ENCODE results near the gene FOXP2.

The FOXP2 gene

GRCh38 chr7:114548081-114548980 lies 133.7 kb downstream of the FOXP2 start:
- H3K27ac ChIP-seq: no peak overlapping the region

GRCh38 chr7:114554781-114555537 lies 140.3 kb downstream of the FOXP2 start:
- H3K9ac ChIP-seq: peak overlapping the region; percentile 58
- H3K4me1 ChIP-seq (ENCODE audit: low read depth, poor library complexity, severe bottlenecking): peaks cover 71% of the 10 kb centered on the region
- no peaks in the 10 kb centered on the region for H3K27me3 ChIP-seq (ENCODE audit: insufficient read depth, low read depth)
- H3K4me3 ChIP-seq (IDR thresholded peaks at IDR 0.05; ENCODE audit: insufficient read depth, low read depth, low read length): no peak overlapping the region
- peak overlapping the region; percentile 87 for H3K27ac ChIP-seq
- peak overlapping the region; percentile 10; the same call in 1 of the 2 replicates for H2AFZ ChIP-seq (ENCODE audit: low read depth)
- no peaks in the 10 kb centered on the region for H3K79me2 ChIP-seq (ENCODE audit: insufficient read depth, low read depth)
- no peak for TF ChIP-seq CTCF (conservative IDR thresholded peaks at IDR 0.05; ENCODE audit: low read depth, low read length)
- no peaks in the 10 kb centered on the region for H4K20me1 ChIP-seq (ENCODE audit: insufficient read depth)
- H3K4me2 ChIP-seq: peak overlapping the region; percentile 37
- no peaks in the 10 kb centered on the region for H3K36me3 ChIP-seq (ENCODE audit: insufficient read depth)

More at GRCh38 chr7:114548081-114548980, 133.7 kb downstream of the FOXP2 start:
- no peak overlapping the region for H3K4me2 ChIP-seq
- H3K4me3 ChIP-seq (IDR thresholded peaks at IDR 0.05; ENCODE audit: insufficient read depth, low read depth, low read length): no peak overlapping the region
- H3K4me1 ChIP-seq (ENCODE audit: low read depth, poor library complexity, severe bottlenecking): peaks cover 26% of the 10 kb centered on the region
- no peaks in the 10 kb centered on the region for H3K36me3 ChIP-seq (ENCODE audit: insufficient read depth)
- no peaks in the 10 kb centered on the region for H3K27me3 ChIP-seq (ENCODE audit: insufficient read depth, low read depth)
- no peaks in the 10 kb centered on the region for H3K79me2 ChIP-seq (ENCODE audit: insufficient read depth, low read depth)
- H3K9ac ChIP-seq: no peak overlapping the region
- TF ChIP-seq CTCF (conservative IDR thresholded peaks at IDR 0.05; ENCODE audit: low read depth, low read length): no peak
- no peaks in the 10 kb centered on the region for H4K20me1 ChIP-seq (ENCODE audit: insufficient read depth)
- H2AFZ ChIP-seq (ENCODE audit: low read depth): no peak overlapping the region

GRCh38 chr7:114567416-114567815 lies 152.8 kb downstream of the FOXP2 start:
- no peak overlapping the region for H3K4me3 ChIP-seq (IDR thresholded peaks at IDR 0.05; ENCODE audit: insufficient read depth, low read depth, low read length)
- no peak for TF ChIP-seq CTCF (conservative IDR thresholded peaks at IDR 0.05; ENCODE audit: low read depth, low read length)
- no peak overlapping the region for H2AFZ ChIP-seq (ENCODE audit: low read depth)
- no peaks in the 10 kb centered on the region for H4K20me1 ChIP-seq (ENCODE audit: insufficient read depth)
- H3K36me3 ChIP-seq (ENCODE audit: insufficient read depth): no peaks in the 10 kb centered on the region
- H3K27ac ChIP-seq: no peak overlapping the region
- no peaks in the 10 kb centered on the region for H3K79me2 ChIP-seq (ENCODE audit: insufficient read depth, low read depth)
- H3K27me3 ChIP-seq (ENCODE audit: insufficient read depth, low read depth): no peaks in the 10 kb centered on the region
- no peak overlapping the region for H3K4me2 ChIP-seq
- H3K9ac ChIP-seq: no peak overlapping the region
- no peaks in the 10 kb centered on the region for H3K4me1 ChIP-seq (ENCODE audit: low read depth, poor library complexity, severe bottlenecking)

GRCh38 chr7:114569220-114569619 lies 154.6 kb downstream of the FOXP2 start:
- no peaks in the 10 kb centered on the region for H3K4me1 ChIP-seq (ENCODE audit: low read depth, poor library complexity, severe bottlenecking)
- H3K79me2 ChIP-seq (ENCODE audit: insufficient read depth, low read depth): no peaks in the 10 kb centered on the region
- H3K27ac ChIP-seq: no peak overlapping the region
- H4K20me1 ChIP-seq (ENCODE audit: insufficient read depth): no peaks in the 10 kb centered on the region
- no peak overlapping the region for H3K4me3 ChIP-seq (IDR thresholded peaks at IDR 0.05; ENCODE audit: insufficient read depth, low read depth, low read length)
- no peaks in the 10 kb centered on the region for H3K36me3 ChIP-seq (ENCODE audit: insufficient read depth)
- H2AFZ ChIP-seq (ENCODE audit: low read depth): no peak overlapping the region
- no peak overlapping the region for H3K9ac ChIP-seq
- no peaks in the 10 kb centered on the region for H3K27me3 ChIP-seq (ENCODE audit: insufficient read depth, low read depth)
- no peak overlapping the region for H3K4me2 ChIP-seq
- no peak for TF ChIP-seq CTCF (conservative IDR thresholded peaks at IDR 0.05; ENCODE audit: low read depth, low read length)
